Measurements from ENCODE around the gene GEMIN7. TPM values are rescaled to one million over a fixed set of nuclear protein-coding genes. Genes with fewer than 3 reads are reported as not detected.

Gene GEMIN7
- total RNA-seq, 4 donors from 2014 or later: 28.7 to 34.2 (median 29.6) TPM; not detected in 1

DNA sequence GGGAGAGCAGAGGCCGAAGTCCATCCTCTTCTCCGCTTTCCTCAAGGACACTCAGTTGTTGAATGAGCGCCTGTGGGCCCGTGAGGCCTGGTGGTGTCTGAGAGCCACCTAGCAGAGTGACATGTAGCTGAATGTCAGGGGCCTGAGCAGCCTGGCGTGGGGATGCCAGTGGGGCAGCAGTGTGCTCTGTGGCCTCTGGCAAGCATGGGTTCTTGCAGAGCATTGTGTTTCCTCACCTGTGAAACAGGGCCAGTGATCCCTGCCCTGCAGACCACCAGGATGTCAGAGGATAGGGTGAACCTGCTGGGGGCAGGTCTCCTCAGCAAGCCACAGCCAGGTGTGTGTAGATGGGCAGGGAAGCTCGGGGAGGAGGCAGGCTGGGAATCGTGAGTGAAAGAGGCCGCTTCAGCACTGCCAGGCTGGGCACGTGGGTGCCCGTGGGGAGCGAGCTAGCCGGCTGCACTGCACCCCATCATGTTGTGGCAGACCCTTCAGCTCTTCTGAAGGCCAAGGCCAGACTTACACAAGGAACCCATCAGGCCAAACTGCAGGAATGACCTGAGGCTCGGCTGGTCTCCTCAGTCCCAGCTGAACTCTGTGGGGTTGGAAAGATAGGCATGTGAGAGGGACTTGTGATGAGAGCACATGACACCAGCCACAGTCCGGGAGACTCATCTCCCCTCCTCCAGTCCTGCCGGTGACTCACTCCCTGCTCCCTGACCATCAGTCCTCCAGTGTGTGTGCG lies 18.9 kb downstream of the GEMIN7 start:
- Histone ChIP-seq H3K36me3 (no peaks in the 10 kb centered on the region), H3K9me3 (no peaks in the 10 kb centered on the region), H3K27me3 (no peaks in the 10 kb centered on the region), H3K4me3 (peak overlapping the region in 1 of 4 donors; percentile 3), H3K4me1 (peaks cover 14 to 93% (median 18%) of the 10 kb centered on the region in 4 donors), H3K27ac (peak overlapping the region in 2 of 4 donors; percentile 87 to 88)
- peak in 2 of 3 donors; percentile 80 to 82 for DNase-seq
- TF ChIP-seq POLR2A (IDR thresholded peaks at IDR 0.05): no peak
- TF ChIP-seq, protein P1, sequence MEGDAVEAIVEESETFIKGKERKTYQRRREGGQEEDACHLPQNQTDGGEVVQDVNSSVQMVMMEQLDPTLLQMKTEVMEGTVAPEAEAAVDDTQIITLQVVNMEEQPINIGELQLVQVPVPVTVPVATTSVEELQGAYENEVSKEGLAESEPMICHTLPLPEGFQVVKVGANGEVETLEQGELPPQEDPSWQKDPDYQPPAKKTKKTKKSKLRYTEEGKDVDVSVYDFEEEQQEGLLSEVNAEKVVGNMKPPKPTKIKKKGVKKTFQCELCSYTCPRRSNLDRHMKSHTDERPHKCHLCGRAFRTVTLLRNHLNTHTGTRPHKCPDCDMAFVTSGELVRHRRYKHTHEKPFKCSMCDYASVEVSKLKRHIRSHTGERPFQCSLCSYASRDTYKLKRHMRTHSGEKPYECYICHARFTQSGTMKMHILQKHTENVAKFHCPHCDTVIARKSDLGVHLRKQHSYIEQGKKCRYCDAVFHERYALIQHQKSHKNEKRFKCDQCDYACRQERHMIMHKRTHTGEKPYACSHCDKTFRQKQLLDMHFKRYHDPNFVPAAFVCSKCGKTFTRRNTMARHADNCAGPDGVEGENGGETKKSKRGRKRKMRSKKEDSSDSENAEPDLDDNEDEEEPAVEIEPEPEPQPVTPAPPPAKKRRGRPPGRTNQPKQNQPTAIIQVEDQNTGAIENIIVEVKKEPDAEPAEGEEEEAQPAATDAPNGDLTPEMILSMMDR (IDR thresholded peaks at IDR 0.05): no peak

DNA sequence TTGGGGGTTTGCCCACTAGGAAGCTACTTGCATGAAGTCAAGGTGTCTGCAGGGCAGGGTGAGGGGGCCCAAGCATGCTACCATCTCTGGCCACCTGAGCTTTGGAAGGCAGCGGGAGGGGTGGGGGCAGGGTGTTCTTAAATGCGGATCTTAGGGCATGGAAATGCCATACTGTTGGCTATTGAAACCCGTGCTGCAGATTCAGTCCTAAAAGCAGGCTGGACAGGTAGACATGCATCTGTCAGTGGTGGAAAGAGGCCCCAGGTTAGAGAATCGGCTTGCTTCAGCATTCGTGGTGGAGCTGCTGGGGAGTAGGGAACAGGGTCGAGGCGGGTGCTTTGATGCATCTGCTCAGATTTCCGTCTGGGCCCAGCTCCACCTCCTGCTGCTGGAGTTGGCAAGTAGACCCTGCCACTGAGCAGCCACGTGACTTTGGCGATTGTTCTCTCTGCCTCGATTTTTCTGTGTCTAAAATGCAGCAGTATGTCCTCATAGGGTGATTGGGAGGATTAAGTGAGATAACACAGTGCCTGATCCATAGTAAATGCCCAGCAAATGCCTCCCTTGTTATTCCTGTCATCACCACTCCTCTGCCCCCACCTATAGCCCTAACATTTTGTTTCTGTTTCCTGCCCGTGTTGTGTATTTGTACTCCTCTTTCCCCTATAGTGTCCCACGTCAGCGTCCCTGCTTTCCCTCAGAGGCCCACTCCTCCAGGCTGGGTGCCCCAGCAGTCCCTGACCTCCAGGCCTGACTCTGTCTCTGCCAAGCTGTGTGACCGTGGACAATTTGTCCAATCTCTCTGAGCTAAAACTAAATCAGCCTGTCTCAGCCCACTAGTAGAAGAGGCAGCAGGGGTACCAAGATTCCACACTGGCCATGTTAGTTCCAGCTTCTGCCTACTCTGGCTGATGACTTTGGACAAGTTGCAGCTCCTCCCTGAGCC lies 19.7 kb downstream of the GEMIN7 start:
- TF ChIP-seq, protein P1 (IDR thresholded peaks at IDR 0.05): peak in 2 of 6 experiments; percentile 7 to 17
- no peak for TF ChIP-seq POLR2A (IDR thresholded peaks at IDR 0.05)
- H3K27me3 ChIP-seq: no peaks in the 10 kb centered on the region
- peak overlapping the region in 3 of 4 donors; percentile 51 to 88 (median 87) for H3K27ac ChIP-seq
- H3K9me3 ChIP-seq: no peaks in the 10 kb centered on the region
- H3K36me3 ChIP-seq: no peaks in the 10 kb centered on the region
- peak overlapping the region in 1 of 4 donors; percentile 33 for H3K4me3 ChIP-seq
- DNase-seq: no peak
- peaks cover 13 to 99% (median 19%) of the 10 kb centered on the region in 4 donors for H3K4me1 ChIP-seq

DNA sequence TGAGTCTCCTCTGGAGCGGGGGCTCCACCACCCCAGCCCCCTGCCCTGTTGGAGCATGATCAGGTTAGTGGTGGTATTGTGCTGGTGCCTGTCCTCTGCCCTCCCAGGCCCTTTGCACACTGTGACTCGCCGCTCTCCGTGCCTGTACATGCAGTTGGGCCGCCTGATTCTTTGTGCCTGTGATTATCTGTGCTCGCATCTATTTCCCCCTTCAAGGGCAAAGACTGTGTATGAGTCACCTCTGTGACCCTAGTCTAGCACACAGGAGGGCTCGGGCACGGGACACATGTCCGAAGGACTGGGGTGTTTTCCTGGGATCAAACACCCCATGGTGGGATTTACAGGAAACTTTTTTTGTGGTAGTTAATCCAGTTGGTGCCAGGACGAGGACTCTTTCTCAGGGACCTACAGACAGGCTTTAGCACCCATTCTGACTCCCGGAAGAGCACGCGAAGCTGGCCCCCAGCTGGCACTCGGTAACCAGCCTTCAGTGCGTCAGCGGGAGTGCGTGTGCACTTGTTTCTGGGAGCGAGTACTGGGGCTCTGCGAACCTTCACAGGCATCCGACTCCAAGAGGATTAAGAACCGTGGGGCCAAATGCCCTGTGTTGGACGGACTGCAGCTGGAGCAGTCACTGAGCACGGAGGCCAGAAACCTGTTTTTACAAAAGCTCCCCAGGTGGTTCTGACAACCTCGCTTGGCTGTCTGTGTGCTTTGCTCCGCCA lies 20.6 kb downstream of the GEMIN7 start:
- H3K27me3 ChIP-seq: no peaks in the 10 kb centered on the region
- no peaks in the 10 kb centered on the region for H3K9me3 ChIP-seq
- peak in 2 of 3 donors; percentile 73 to 79 for DNase-seq
- H3K36me3 ChIP-seq: no peaks in the 10 kb centered on the region
- peak overlapping the region in 3 of 4 donors; percentile 51 to 88 (median 87) for H3K27ac ChIP-seq
- peaks cover 13 to 99% (median 19%) of the 10 kb centered on the region in 4 donors for H3K4me1 ChIP-seq
- peak overlapping the region in 2 of 4 donors; percentile 0 to 33 for H3K4me3 ChIP-seq
- TF ChIP-seq, protein P1 (IDR thresholded peaks at IDR 0.05): no peak
- peak; percentile 33 to 68 for TF ChIP-seq POLR2A (IDR thresholded peaks at IDR 0.05)

DNA sequence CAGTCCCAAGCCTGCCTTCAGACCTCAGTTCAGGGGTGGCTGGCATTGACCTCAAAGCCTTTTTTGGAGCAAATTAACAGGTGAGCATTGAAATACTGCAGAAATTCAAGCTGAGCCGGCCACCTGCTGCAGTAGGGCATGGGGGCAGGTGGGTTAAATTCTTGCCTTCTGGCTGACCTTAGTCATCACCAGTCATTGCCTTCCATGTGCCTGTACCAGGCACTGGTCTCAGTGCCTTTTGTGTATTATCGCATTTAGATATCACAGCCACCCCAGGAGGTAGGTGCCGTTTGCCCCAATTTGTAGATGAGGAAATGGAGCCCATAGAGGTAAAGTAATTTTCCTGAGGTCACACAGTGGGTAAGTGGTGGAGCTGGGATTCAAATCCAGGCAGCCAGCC lies 21.1 kb downstream of the GEMIN7 start:
- TF ChIP-seq, protein P1 (IDR thresholded peaks at IDR 0.05): no peak
- no peak for TF ChIP-seq POLR2A (IDR thresholded peaks at IDR 0.05)
- Histone ChIP-seq H3K27ac (peak overlapping the region in 3 of 4 donors; percentile 51 to 88 (median 87)), H3K4me3 (peak overlapping the region in 2 of 4 donors; percentile 0 to 33), H3K27me3 (no peaks in the 10 kb centered on the region), H3K9me3 (no peaks in the 10 kb centered on the region), H3K4me1 (peaks cover 12 to 99% (median 21%) of the 10 kb centered on the region in 4 donors), H3K36me3 (no peaks in the 10 kb centered on the region)
- DNase-seq: no peak

DNA sequence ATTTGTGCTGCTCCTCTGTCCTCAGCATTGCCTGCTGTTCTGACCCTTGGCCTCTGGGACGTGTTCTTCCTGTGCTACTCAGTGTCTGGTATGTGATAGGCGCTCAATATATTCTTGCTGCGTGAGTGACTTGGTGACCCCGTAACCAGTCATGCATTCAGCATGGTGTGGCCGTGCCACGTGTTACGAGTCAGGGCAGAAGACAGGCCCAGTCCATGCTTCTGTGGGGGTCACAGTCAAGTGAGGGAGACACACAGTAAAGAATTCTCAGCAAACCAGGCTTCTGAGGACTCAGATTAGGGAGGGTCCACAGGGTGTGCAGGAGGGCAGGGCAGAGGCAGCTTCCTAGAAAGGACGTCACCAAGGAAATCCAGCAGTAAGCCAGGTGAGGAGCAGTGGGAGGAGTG lies 21.8 kb downstream of the GEMIN7 start:
- no peaks in the 10 kb centered on the region for H3K9me3 ChIP-seq
- H3K36me3 ChIP-seq: no peaks in the 10 kb centered on the region
- peaks cover 12 to 99% (median 21%) of the 10 kb centered on the region in 4 donors for H3K4me1 ChIP-seq
- TF ChIP-seq POLR2A (IDR thresholded peaks at IDR 0.05): peak in 1 of 2 donors; percentile 20
- TF ChIP-seq, protein P1 (IDR thresholded peaks at IDR 0.05): no peak
- H3K27ac ChIP-seq: peak overlapping the region in 3 of 4 donors; percentile 51 to 88 (median 87)
- no peaks in the 10 kb centered on the region for H3K27me3 ChIP-seq
- DNase-seq: peak in 2 of 3 donors; percentile 78 to 80
- peak overlapping the region in 1 of 4 donors; percentile 14 for H3K4me3 ChIP-seq
